Neural progenitor cell (in vitro differentiated cells): ENCODE results near the gene ADGRD1. TPM values are rescaled to one million over a fixed set of nuclear protein-coding genes. Genes with fewer than 3 reads are reported as not detected.

Experiments used
- DNase-seq: peaks from one replicate; pipeline ENCODE4 v3.0.0-alpha.2; 2016; ENCODE audit warnings: low spot score
- H2AFZ ChIP-seq: fragments of 200-600 bp; sonication (generic); replicated peaks from 2 replicates; pipeline ENCODE4 v1.6.1; 2016; ENCODE audit warnings: antibody characterized with exemption
- H3F3A ChIP-seq: fragments of 200-600 bp; sonication (generic); 2 replicates; pipeline ENCODE4 v1.6.1; 2016; ENCODE audit warnings: antibody characterized with exemption, low read depth
- H3K27ac ChIP-seq: fragments of 200-600 bp; sonication (generic); 2 replicates; pipeline ENCODE4 v1.5.1; 2016; ENCODE audit warnings: mild to moderate bottlenecking
- H3K27me3 ChIP-seq: fragments of 200-600 bp; sonication (generic); 2 replicates; pipeline ENCODE4 v1.6.1; 2016; ENCODE audit warnings: mild to moderate bottlenecking, moderate library complexity
- H3K36me3 ChIP-seq: fragments of 200-600 bp; sonication (generic); 2 replicates; pipeline ENCODE4 v1.5.1; 2016
- H3K4me1 ChIP-seq: fragments of 200-600 bp; sonication (generic); 2 replicates; pipeline ENCODE4 v1.6.1; 2016; ENCODE audit warnings: mixed run types
- H3K4me2 ChIP-seq: fragments of 200-600 bp; sonication (generic); 2 replicates; pipeline ENCODE4 v1.6.1; 2016
- H3K4me3 ChIP-seq: fragments of 200-600 bp; sonication (generic); 2 replicates; pipeline ENCODE4 v1.5.1; 2016
- H3K79me2 ChIP-seq: fragments of 200-600 bp; sonication (generic); 2 replicates; pipeline ENCODE4 v1.6.1; 2016; ENCODE audit warnings: low read depth
- H3K9ac ChIP-seq: fragments of 200-600 bp; sonication (generic); 2 replicates; pipeline ENCODE4 v1.6.1; 2016
- H3K9me3 ChIP-seq: fragments of 200-600 bp; sonication (generic); 2 replicates; pipeline ENCODE4 v1.5.1; 2016; ENCODE audit warnings: low read depth
- H4K20me1 ChIP-seq: fragments of 200-600 bp; sonication (generic); 2 replicates; pipeline ENCODE4 v1.6.1; 2016; ENCODE audit warnings: low read depth
- H3K27ac Mint-ChIP-seq: 3 replicates; pipeline ENCODE4 v1.8.0; 2021; ENCODE audit warnings: mixed read lengths
- H3K27me3 Mint-ChIP-seq: 2 replicates; pipeline ENCODE4 v1.8.0; 2022; ENCODE audit warnings: low read depth, mild to moderate bottlenecking, inconsistent platforms, moderate library complexity, mixed read lengths; ENCODE audit not compliant: insufficient read depth
- H3K36me3 Mint-ChIP-seq: 3 replicates; pipeline ENCODE4 v1.8.0; 2021; ENCODE audit warnings: mixed read lengths
- H3K4me1 Mint-ChIP-seq: 3 replicates; pipeline ENCODE4 v1.8.0; 2021; ENCODE audit warnings: mixed read lengths
- H3K4me3 Mint-ChIP-seq: 3 replicates; pipeline ENCODE4 v1.8.0; 2021; ENCODE audit warnings: mild to moderate bottlenecking, moderate library complexity, mixed read lengths
- H3K9me3 Mint-ChIP-seq: 3 replicates; pipeline ENCODE4 v1.8.0; 2020; ENCODE audit warnings: mixed read lengths
- EZH2 ChIP-seq: fragments of 200-600 bp; sonication (generic); IDR thresholded peaks from 2 replicates; pipeline ENCODE4 v1.6.1; 2017; ENCODE audit warnings: antibody characterized with exemption, mild to moderate bottlenecking, moderate library complexity
- EZH2phosphoT487 ChIP-seq: fragments of 200-600 bp; sonication (generic); IDR thresholded peaks from 2 replicates; pipeline ENCODE4 v1.6.1; 2017; ENCODE audit warnings: antibody characterized with exemption
- total RNA-seq: library from RNA; depleted of rRNA; stranded (reverse); fragments of >200 nt; gene quantifications from 2 replicates; pipeline ENCODE4 v1.2.3, GENCODE V29; 2015; ENCODE audit warnings: low replicate concordance
- TF ChIP-seq, protein P1 (sequence below): fragments of 200-600 bp; sonication (generic); IDR thresholded peaks from 2 replicates; pipeline ENCODE4 v1.5.1; 2017; ENCODE audit warnings: antibody characterized with exemption, mild to moderate bottlenecking

ADGRD1 gene
- total RNA-seq, 1 donor from 2014 or later, result not detected

DNA sequence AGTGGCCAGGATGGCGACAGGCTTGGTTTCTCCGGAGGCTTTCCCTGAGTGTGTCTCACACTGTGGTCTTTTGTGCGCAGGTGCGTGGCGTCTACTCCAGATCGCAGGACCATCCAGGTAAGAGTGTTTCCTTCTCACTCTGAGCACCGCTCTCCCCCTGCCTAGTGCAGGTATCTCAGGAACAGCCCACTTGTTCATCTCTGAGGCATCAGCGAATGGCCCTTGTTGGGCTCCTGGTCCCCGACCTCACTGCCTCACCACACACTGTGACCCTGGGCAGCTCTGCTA, 781 bp downstream of the ADGRD1 start:
- DNase-seq, result no peak
- Histone ChIP-seq H3K4me1 (peaks cover 17% of the 10 kb centered on the region), H3K9ac (no peak overlapping the region), H3K27me3 (no peaks in the 10 kb centered on the region), H2AFZ (no peak overlapping the region), H4K20me1 (no peaks in the 10 kb centered on the region), H3K36me3 (no peaks in the 10 kb centered on the region), H3K4me2 (no peak overlapping the region), H3K79me2 (no peaks in the 10 kb centered on the region), H3K27ac (no peak overlapping the region), H3F3A (peaks cover 18% of the 10 kb centered on the region), H3K9me3 (no peaks in the 10 kb centered on the region), H3K4me3 (no peak overlapping the region)
- Mint-ChIP-seq H3K27ac (no peak overlapping the region), H3K36me3 (no peaks in the 10 kb centered on the region), H3K4me3 (no peak overlapping the region), H3K27me3 (peaks cover 28% of the 10 kb centered on the region), H3K9me3 (no peaks in the 10 kb centered on the region), H3K4me1 (peaks cover 26% of the 10 kb centered on the region)
- TF ChIP-seq EZH2 (no peak), EZH2phosphoT487 (no peak)
- TF ChIP-seq, protein P1, sequence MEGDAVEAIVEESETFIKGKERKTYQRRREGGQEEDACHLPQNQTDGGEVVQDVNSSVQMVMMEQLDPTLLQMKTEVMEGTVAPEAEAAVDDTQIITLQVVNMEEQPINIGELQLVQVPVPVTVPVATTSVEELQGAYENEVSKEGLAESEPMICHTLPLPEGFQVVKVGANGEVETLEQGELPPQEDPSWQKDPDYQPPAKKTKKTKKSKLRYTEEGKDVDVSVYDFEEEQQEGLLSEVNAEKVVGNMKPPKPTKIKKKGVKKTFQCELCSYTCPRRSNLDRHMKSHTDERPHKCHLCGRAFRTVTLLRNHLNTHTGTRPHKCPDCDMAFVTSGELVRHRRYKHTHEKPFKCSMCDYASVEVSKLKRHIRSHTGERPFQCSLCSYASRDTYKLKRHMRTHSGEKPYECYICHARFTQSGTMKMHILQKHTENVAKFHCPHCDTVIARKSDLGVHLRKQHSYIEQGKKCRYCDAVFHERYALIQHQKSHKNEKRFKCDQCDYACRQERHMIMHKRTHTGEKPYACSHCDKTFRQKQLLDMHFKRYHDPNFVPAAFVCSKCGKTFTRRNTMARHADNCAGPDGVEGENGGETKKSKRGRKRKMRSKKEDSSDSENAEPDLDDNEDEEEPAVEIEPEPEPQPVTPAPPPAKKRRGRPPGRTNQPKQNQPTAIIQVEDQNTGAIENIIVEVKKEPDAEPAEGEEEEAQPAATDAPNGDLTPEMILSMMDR, result no peak

DNA sequence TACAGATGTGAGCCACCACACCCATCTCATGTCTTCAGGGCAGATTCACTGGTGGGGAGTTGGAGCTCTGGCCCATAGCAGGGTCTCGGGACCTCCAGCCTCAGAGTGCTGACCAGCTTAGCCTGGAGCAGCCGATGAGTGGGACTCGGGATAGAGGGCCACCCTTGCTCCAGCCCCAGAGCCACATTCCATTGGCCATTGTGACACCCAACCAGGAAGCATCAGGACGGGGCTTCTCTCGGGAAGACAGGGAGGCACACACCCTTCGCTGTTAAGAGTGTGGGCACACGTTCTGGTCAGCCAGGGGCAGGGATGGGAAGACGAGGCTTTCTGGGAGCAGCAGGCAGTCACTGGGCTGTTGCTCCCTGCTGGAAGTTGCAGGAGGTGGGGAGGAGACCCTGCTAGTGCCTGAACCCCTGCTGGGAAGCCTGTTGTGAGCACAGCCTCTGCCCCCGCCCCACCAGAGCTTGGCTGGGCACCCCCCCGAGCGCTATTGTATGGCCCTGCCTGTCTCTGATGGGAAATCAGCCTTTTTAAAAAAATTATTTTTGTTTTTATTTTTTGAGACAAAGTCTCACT, 1.6 kb downstream of the ADGRD1 start:
- no peaks in the 10 kb centered on the region for H3K9me3 ChIP-seq
- H3K27me3 Mint-ChIP-seq, result peaks cover 22% of the 10 kb centered on the region
- H3K4me2 ChIP-seq, result no peak overlapping the region
- no peak overlapping the region for H3K27ac Mint-ChIP-seq
- no peak overlapping the region for H3K4me3 ChIP-seq
- no peak for DNase-seq
- peaks cover 17% of the 10 kb centered on the region for H3K4me1 ChIP-seq
- no peak for TF ChIP-seq EZH2
- TF ChIP-seq, protein P1, result no peak
- no peak for TF ChIP-seq EZH2phosphoT487
- no peak overlapping the region for H3K27ac ChIP-seq
- H3K9me3 Mint-ChIP-seq, result no peaks in the 10 kb centered on the region
- H3K36me3 Mint-ChIP-seq, result no peaks in the 10 kb centered on the region
- H3K9ac ChIP-seq, result no peak overlapping the region
- no peaks in the 10 kb centered on the region for H3K79me2 ChIP-seq
- H2AFZ ChIP-seq, result no peak overlapping the region
- H4K20me1 ChIP-seq, result no peaks in the 10 kb centered on the region
- H3K4me3 Mint-ChIP-seq, result no peak overlapping the region
- peaks cover 18% of the 10 kb centered on the region for H3F3A ChIP-seq
- H3K27me3 ChIP-seq, result no peaks in the 10 kb centered on the region
- peaks cover 26% of the 10 kb centered on the region for H3K4me1 Mint-ChIP-seq
- no peaks in the 10 kb centered on the region for H3K36me3 ChIP-seq

DNA sequence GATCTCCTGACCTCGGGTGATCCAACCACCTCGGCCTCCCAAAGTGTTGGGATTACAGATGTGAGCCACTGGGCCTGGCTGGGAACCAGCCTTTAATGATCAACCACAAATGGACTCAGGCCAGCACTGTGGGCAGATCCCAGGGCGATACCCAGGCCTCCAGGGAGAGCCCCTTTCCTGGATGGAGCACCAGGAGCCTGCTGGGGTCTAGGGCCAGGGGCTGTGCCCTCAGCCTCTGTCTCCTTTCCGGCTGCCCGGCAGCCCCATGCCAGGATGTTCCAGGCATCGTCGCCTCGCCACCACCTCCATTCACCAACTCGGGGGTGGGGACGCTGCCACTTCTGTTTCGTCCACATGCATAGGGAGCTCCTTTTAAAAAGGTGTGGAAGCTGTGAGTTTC, 2.3 kb downstream of the ADGRD1 start:
- H3K36me3 ChIP-seq, result no peaks in the 10 kb centered on the region
- no peaks in the 10 kb centered on the region for H3K27me3 ChIP-seq
- TF ChIP-seq, protein P1, result no peak
- TF ChIP-seq EZH2, result no peak
- TF ChIP-seq EZH2phosphoT487, result no peak
- no peaks in the 10 kb centered on the region for H3K9me3 ChIP-seq
- no peaks in the 10 kb centered on the region for H4K20me1 ChIP-seq
- Mint-ChIP-seq H3K9me3 (no peaks in the 10 kb centered on the region), H3K27me3 (peaks cover 27% of the 10 kb centered on the region), H3K36me3 (no peaks in the 10 kb centered on the region), H3K4me1 (peaks cover 32% of the 10 kb centered on the region), H3K27ac (no peak overlapping the region), H3K4me3 (no peak overlapping the region)
- no peak overlapping the region for H2AFZ ChIP-seq
- no peak overlapping the region for H3K27ac ChIP-seq
- no peak overlapping the region for H3K4me2 ChIP-seq
- no peak overlapping the region for H3K4me3 ChIP-seq
- H3K4me1 ChIP-seq, result peaks cover 17% of the 10 kb centered on the region
- no peak for DNase-seq
- peaks cover 18% of the 10 kb centered on the region for H3F3A ChIP-seq
- no peaks in the 10 kb centered on the region for H3K79me2 ChIP-seq
- no peak overlapping the region for H3K9ac ChIP-seq
